Vagina (tissue), 2 donors: ENCODE measurements around the gene FN1. TPM values are rescaled to one million over a fixed set of nuclear protein-coding genes. Genes with fewer than 3 reads are reported as not detected.

Source experiments
- DNase-seq, 2 donors: peaks; one replicate each; pipeline ENCODE4 v3.0.0-alpha.2; 2017; ENCODE audit errors: extremely low spot score in 2 of 2
- H3K27ac ChIP-seq: fragments of 200-600 bp; sonication (generic); one replicate; pipeline ENCODE4 v1.5.1; 2019
- H3K27me3 ChIP-seq: fragments of 200-600 bp; sonication (generic); one replicate; pipeline ENCODE4 v1.5.1; 2019
- H3K36me3 ChIP-seq, 2 donors: fragments of 200-600 bp; sonication (generic); one replicate each; pipeline ENCODE4 v1.5.1; 2017 to 2019
- H3K4me1 ChIP-seq: fragments of 200-600 bp; sonication (generic); one replicate; pipeline ENCODE4 v1.5.1; 2019
- H3K4me3 ChIP-seq, 2 donors: fragments of 200-600 bp; sonication (generic); 1 replicate in 1 of 2; 2 replicates in 1 of 2; pipeline ENCODE4 v1.5.1; 2016 to 2019
- H3K9me3 ChIP-seq: fragments of 200-600 bp; sonication (generic); one replicate; pipeline ENCODE4 v1.5.1; 2019
- POLR2A ChIP-seq, 2 donors: fragments of 450-650 bp; IDR thresholded peaks; one replicate each; pipeline ENCODE4 v1.6.1; 2017; ENCODE audit warnings: antibody characterized with exemption in 2 of 2, mild to moderate bottlenecking in 2 of 2, moderate library complexity in 2 of 2
- POLR2AphosphoS5 ChIP-seq, 2 donors: sonication (generic); formaldehyde crosslinking; IDR thresholded peaks; one replicate each; pipeline ENCODE4 v1.9.0; 2017; ENCODE audit warnings: antibody characterized with exemption in 2 of 2, mild to moderate bottlenecking in 2 of 2, low read depth in 1 of 2; ENCODE audit not compliant: insufficient read depth in 1 of 2
- intact Hi-C: fragments of 100-400 bp; cut with DNase I; formaldehyde crosslinking; loops from one replicate; pipeline ENCODE4 v1.15.1; 2023
- total RNA-seq: library from RNA; depleted of rRNA; stranded (reverse); fragments of >200 nt; gene quantifications from one replicate; pipeline ENCODE4 v1.2.3, GENCODE V29; 2016
- TF ChIP-seq, protein P1 (sequence below), 3 experiments: fragments of 450-650 bp in 2 of 3; fragments of 200-600 bp in 1 of 3; sonication (generic) in 1 of 3; IDR thresholded peaks; one replicate each; pipeline ENCODE4 v1.5.1; 2017 to 2019; ENCODE audit warnings: antibody characterized with exemption in 3 of 3, mild to moderate bottlenecking in 2 of 3, moderate library complexity in 2 of 3

The FN1 gene
- total RNA-seq, 1 donor from 2014 or later, result 292 TPM

DNA sequence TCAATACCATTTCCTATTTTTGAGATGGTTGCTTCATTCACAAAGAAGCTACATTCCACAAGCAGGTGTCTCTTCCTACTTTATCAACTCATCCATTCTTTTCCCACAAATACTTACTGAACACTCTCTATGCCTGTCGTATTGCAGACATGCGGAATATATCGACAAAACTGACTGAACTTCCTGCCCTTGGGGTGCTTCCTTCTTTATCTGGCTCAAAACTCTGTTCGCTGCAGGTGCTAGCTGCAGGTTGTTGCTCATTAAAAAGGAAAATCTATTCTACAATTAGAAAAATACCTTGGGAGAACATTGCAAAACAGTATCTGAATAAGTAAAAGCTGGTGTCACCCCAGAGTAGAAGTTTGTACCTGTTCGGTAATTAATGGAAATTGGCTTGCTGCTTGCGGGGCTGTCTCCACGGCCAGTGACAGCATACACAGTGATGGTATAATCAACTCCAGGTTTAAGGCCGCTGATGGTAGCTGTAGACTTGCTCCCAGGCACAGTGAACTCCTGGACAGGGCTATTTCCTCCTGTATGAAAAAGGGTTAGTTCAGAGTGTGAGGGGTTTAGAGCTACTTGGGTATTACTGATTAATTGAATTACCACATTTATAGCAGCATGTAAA, 52.1 kb downstream of the FN1 start:
- Histone ChIP-seq H3K4me1 (no peaks in the 10 kb centered on the region), H3K36me3 (peaks cover 0 to 42% of the 10 kb centered on the region in 2 donors), H3K4me3 (no peak overlapping the region), H3K27ac (no peak overlapping the region), H3K9me3 (no peaks in the 10 kb centered on the region), H3K27me3 (no peaks in the 10 kb centered on the region)
- DNase-seq, result no peak
- intact Hi-C loops, result no loop called here
- TF ChIP-seq POLR2AphosphoS5 (IDR thresholded peaks at IDR 0.05; ENCODE audit: insufficient read depth in 1 of 2, low read depth in 1 of 2), result no peak
- TF ChIP-seq, protein P1, sequence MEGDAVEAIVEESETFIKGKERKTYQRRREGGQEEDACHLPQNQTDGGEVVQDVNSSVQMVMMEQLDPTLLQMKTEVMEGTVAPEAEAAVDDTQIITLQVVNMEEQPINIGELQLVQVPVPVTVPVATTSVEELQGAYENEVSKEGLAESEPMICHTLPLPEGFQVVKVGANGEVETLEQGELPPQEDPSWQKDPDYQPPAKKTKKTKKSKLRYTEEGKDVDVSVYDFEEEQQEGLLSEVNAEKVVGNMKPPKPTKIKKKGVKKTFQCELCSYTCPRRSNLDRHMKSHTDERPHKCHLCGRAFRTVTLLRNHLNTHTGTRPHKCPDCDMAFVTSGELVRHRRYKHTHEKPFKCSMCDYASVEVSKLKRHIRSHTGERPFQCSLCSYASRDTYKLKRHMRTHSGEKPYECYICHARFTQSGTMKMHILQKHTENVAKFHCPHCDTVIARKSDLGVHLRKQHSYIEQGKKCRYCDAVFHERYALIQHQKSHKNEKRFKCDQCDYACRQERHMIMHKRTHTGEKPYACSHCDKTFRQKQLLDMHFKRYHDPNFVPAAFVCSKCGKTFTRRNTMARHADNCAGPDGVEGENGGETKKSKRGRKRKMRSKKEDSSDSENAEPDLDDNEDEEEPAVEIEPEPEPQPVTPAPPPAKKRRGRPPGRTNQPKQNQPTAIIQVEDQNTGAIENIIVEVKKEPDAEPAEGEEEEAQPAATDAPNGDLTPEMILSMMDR (IDR thresholded peaks at IDR 0.05), result no peak
- no peak for TF ChIP-seq POLR2A (IDR thresholded peaks at IDR 0.05)

DNA sequence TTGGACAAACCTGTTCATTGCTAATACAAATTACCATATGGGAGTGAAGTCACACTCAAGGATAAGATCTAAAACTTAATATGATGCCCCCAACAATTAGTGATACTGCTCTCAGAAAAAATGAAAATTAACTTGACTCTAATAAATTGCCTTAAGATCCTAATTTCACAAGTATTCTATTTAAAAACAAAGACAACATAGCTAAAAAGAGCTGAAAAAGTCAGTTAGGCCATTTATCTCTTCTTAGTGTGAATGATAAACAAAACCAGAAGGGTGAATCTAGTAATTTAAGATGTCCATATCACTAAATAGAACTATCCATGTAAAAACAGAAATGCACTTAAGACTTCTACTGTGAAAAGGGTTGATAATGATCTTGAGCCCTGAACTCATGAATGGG, 53.4 kb downstream of the FN1 start:
- no peak for DNase-seq
- intact Hi-C loops, result no loop called here
- H3K9me3 ChIP-seq, result no peaks in the 10 kb centered on the region
- H3K27ac ChIP-seq, result no peak overlapping the region
- TF ChIP-seq POLR2AphosphoS5 (IDR thresholded peaks at IDR 0.05; ENCODE audit: insufficient read depth in 1 of 2, low read depth in 1 of 2) (no peak), POLR2A (IDR thresholded peaks at IDR 0.05) (no peak)
- TF ChIP-seq, protein P1 (IDR thresholded peaks at IDR 0.05), result no peak
- no peaks in the 10 kb centered on the region for H3K27me3 ChIP-seq
- no peak overlapping the region for H3K4me3 ChIP-seq
- H3K4me1 ChIP-seq, result no peaks in the 10 kb centered on the region
- peaks cover 0 to 46% of the 10 kb centered on the region in 2 donors for H3K36me3 ChIP-seq

DNA sequence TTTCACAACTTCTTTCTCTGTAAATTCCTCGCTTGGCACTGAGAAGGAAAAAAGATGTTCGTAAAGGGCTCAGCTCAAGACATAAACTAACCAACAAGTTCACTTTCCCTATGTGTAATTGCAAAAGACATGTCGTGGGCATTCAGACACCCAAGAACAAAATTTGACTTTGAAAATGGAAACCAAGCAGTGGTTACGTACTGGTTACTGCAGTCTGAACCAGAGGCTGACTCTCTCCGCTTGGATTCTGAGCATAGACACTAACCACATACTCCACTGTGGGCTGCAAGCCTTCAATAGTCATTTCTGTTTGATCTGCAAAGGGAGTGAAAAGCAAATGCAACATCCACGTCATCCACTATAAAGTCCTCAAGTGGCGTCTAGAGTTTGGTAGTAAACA, 53.9 kb downstream of the FN1 start:
- H3K27me3 ChIP-seq, result no peaks in the 10 kb centered on the region
- DNase-seq, result no peak
- peaks cover 0 to 50% of the 10 kb centered on the region in 2 donors for H3K36me3 ChIP-seq
- H3K27ac ChIP-seq, result no peak overlapping the region
- H3K4me3 ChIP-seq, result no peak overlapping the region
- H3K4me1 ChIP-seq, result no peaks in the 10 kb centered on the region
- H3K9me3 ChIP-seq, result no peaks in the 10 kb centered on the region
- intact Hi-C loops, result no loop called here
- TF ChIP-seq POLR2AphosphoS5 (IDR thresholded peaks at IDR 0.05; ENCODE audit: insufficient read depth in 1 of 2, low read depth in 1 of 2), result no peak

DNA sequence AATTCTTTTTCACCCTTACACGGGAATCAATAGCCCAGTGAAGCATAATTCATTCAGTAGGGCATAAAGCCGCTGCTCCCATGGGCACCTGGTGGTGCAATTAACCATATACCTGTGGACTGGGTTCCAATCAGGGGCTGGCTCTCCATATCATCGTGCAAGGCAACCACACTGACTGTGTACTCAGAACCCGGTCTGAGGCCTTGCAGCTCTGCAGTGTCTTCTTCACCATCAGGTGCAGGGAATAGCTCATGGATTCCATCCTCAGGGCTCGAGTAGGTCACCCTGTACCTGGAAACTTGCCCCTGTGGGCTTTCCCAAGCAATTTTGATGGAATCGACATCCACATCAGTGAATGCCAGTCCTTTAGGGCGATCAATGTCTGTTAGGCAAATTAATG, 55.2 kb downstream of the FN1 start:
- Histone ChIP-seq H3K27ac (no peak overlapping the region), H3K4me1 (no peaks in the 10 kb centered on the region), H3K36me3 (peaks cover 5 to 54% of the 10 kb centered on the region in 2 donors), H3K27me3 (no peaks in the 10 kb centered on the region), H3K4me3 (no peak overlapping the region), H3K9me3 (no peaks in the 10 kb centered on the region)
- TF ChIP-seq POLR2AphosphoS5 (IDR thresholded peaks at IDR 0.05; ENCODE audit: insufficient read depth in 1 of 2, low read depth in 1 of 2) (no peak), POLR2A (IDR thresholded peaks at IDR 0.05) (no peak)
- DNase-seq, result no peak
- intact Hi-C loops, result no loop called here

DNA sequence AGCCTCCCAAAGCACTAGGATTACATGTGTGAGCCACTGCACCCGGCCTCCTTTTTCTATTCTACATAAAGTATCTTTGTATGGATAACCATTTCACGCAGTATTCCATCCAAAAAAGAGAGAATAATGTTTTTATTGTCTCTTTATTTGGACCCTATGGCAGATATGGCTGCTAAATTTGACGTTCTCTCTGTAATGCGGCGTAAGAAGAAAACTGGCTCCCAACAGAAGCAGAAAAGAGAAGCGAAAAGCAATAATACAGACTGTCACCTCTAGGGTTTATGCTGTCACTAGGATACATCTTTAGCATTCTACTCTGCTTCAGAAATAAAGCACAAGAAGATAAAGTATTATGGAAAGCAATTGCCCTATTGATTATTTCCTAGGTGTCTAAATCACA, 55.9 kb downstream of the FN1 start:
- H3K27me3 ChIP-seq, result no peaks in the 10 kb centered on the region
- H3K4me1 ChIP-seq, result no peaks in the 10 kb centered on the region
- no peak for DNase-seq
- H3K4me3 ChIP-seq, result no peak overlapping the region
- H3K27ac ChIP-seq, result no peak overlapping the region
- TF ChIP-seq POLR2AphosphoS5 (IDR thresholded peaks at IDR 0.05; ENCODE audit: insufficient read depth in 1 of 2, low read depth in 1 of 2) (no peak), POLR2A (IDR thresholded peaks at IDR 0.05) (no peak)
- TF ChIP-seq, protein P1 (IDR thresholded peaks at IDR 0.05), result no peak
- no peaks in the 10 kb centered on the region for H3K9me3 ChIP-seq
- intact Hi-C loops, result no loop called here
- H3K36me3 ChIP-seq, result peaks cover 5 to 62% of the 10 kb centered on the region in 2 donors

DNA sequence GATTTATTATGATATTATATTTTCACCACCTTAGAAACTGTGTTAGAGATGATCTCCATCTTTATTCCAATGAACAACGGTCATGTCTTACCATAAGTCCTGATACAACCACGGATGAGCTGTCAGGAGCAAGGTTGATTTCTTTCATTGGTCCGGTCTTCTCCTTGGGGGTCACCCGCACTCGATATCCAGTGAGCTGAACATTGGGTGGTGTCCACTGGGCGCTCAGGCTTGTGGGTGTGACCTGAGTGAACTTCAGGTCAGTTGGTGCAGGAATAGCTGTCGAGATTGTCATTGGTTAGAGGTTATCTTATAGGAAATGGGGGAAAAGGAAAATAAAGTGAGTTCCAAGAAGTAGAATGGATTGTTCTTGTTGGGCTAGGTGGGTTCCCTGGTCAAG, 56.8 kb downstream of the FN1 start:
- Histone ChIP-seq H3K36me3 (peaks cover 5 to 62% of the 10 kb centered on the region in 2 donors), H3K9me3 (no peaks in the 10 kb centered on the region), H3K4me1 (no peaks in the 10 kb centered on the region), H3K27me3 (no peaks in the 10 kb centered on the region), H3K4me3 (no peak overlapping the region), H3K27ac (no peak overlapping the region)
- intact Hi-C loops, result no loop called here
- DNase-seq, result no peak
- TF ChIP-seq POLR2AphosphoS5 (IDR thresholded peaks at IDR 0.05; ENCODE audit: insufficient read depth in 1 of 2, low read depth in 1 of 2) (no peak), POLR2A (IDR thresholded peaks at IDR 0.05) (no peak)
- TF ChIP-seq, protein P1 (IDR thresholded peaks at IDR 0.05), result no peak
